GM21447 (cell line): ENCODE results near the gene ZNF382.
"Not testable (repeated sequence)": the region's sequence is repeated elsewhere in the genome, so short reads cannot be mapped to it uniquely, and the experiment has no call there.

Source experiments
- ATAC-seq: cut with Tn5 transposase; IDR thresholded peaks from one replicate; pipeline ENCODE4 v1.9.1; 2021; ENCODE audit not compliant: unreplicated experiment

The ZNF382 gene

GRCh38 chr19:36605101-36605876, at the start of gene ZNF382:
TSS of gene ZNF382 (plus strand) at chr19:36605313. CDS start at chr19:36609915, 4,602 bp downstream.
- peak; percentile 63 for ATAC-seq

DNA sequence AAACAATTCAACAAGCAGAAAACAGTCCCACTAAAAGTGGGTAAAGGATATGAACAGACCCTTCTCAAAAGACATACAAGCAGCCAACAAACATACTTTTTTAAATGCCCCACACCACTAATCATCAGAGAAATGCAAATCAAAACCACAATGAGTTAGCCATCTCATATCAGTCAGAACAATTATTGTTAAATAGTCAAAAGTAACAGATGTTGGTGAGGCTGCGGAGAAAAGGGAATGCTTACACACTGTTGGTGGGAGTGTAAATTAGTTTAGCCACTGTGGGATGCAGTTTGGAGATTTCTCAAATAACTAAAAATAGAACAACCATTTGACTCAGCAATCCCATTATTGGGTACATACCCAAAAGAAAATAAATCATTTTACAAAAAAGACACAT, 40.7 kb upstream of the ZNF382 start:
- ATAC-seq = no peak

DNA sequence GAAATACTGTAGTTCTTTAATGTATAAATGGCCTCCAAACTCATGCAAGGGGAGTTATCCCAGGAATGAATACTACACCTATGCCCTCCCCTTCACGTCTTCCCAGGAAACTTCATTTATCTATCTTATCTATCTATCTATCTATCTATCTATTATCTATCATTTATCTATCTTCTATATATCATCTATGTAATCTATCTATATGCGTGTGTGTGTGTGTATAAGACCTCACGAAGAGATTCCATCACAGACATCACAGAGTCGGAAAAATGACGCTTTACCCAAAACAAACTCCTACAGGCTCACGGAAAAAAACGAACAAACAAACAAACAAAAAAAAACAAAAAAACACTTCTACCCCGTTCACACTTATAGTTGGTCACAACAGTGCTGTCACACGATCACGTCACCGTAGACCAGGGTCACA, 32.5 kb upstream of the ZNF382 start:
- no peak for ATAC-seq

DNA sequence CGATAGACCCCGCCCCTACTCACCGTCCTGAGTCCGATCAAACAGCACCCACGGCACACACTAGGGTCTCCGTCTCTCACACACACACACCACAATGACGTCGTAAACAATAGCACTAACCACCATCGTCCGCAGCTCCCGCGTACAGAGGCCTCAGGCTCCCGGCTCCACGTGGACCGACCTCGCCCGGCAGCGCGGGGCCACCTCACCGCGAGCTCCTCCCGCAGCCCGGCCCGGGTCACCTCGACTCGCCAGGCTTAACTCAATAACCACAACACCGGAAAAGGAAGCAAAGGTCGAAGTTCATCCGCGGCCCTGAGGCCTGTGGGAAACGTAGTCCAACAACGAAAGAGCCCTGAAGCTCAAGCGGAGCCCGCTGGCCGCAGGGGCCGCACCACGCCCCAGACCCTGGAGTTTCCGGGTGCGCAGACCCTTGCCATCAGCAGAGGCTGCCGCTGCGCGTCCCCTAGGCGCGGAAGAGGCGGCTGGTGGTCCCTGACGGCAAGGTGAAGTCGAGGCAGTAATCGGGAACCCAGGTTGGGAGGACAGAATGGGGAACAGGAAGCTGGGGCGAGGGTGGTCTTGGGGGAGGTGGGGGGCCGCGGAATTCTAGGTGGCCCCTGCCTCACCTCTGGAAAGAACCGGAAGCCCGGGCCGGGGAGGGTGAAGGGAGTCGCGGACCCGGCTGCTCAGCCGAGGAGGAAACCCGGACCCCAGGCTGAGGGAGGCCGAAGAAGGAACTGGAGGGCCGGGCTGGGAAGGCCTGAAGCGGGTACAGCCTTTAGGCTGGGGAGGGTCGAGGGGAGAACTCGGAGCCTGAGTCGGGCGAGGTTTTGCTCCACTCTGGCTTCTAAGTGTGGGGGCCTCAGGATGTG, 31.9 kb upstream of the ZNF382 start, which contains the start of gene ZNF529:
ZNF529 (minus strand) TSS at position 273 of the 875 bp plus-strand sequence. CDS start 946 bp downstream, outside the sequence.
- peak; percentile 89 for ATAC-seq

GRCh38 chr19:36573895-36574720, 31.0 kb upstream of the ZNF382 start:
- no peak for ATAC-seq

- no peak for ATAC-seq
Observed at GRCh38 chr19:36574741-36575140, 30.4 kb upstream of the ZNF382 start.

DNA sequence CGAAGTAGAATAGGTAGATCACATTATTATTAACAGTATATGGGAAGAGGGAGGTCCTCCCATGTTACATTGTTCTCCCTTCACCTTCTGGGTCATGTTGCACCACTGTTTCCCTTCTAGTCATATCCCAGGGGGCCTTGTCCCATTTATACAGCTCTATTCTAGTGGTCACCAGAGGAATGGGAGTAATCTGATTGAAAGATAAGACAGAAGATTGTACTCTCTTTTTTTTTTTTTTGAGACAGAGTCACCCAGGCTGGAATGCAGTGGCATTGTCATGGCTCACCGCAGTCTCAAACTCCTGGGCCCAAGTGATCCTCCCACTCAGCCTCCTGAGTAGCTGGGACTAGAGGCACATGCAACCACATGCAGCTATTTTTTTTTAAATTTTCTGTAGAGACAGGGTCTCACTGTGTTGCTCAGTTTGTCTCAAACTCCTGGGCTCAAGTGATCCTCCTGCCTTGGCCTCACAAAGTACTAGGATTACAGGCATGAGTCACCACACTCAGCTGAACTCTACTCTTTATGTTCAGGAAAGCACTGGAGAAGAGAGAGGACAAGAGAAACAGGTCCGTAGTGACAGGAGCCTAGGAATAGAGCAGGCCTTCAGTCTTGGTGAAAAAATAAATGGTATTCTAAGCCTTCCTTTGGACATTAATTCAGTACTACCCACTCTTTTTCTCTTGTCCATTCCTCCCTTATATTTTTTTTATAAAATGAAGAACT, 27.7 kb upstream of the ZNF382 start:
- ATAC-seq = no peak

- no peak for ATAC-seq
Observed at GRCh38 chr19:36579255-36579654, 25.9 kb upstream of the ZNF382 start.

GRCh38 chr19:36602681-36603080, 2.4 kb upstream of the ZNF382 start:
- ATAC-seq = not testable (repeated sequence)

- ATAC-seq = peak; percentile 58
Observed at GRCh38 chr19:36604656-36605100, 435 bp upstream of the ZNF382 start.

DNA sequence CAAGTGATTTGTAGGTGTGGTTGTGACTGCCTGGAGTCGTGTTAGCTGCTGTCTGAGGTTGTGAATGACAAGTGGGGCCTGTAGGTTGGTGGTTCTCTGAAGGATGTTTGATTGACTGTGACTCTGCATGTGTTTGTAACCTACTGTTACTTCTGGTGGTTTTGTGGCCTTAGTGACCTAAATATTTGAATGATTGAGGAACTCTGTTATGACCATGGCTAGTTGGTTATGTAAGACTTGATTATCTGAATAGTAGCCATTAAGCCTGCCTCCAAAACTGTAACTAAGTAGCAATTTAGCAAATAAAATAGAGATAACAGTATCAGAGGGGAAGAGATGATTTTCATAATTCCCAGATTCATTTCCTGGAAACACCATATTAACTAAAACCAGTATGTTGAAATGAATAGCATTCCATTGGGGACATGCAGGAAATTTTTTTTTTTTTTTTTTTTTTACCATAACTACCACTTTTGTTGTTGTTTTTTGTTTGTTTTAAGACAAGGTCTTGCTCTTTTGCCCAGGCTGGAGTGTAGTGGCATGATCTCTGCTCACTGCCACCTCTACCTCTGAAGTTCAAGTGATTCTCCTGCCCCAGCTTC, 865 bp downstream of the ZNF382 start:
- ATAC-seq = no peak

DNA sequence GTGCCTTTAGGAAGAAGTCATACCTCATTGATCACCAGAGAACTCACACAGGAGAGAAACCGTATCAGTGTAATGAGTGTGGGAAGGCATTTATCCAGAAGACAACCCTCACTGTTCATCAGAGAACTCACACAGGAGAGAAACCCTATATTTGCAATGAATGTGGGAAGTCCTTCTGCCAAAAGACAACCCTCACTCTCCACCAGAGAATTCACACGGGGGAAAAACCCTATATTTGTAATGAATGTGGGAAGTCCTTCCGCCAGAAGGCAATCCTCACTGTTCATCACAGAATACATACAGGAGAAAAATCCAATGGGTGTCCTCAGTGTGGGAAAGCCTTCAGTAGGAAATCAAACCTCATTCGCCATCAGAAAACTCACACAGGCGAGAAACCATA, 21.9 kb downstream of the ZNF382 start:
- ATAC-seq = no peak

GRCh38 chr19:36635342-36635741, 30.2 kb downstream of the ZNF382 start:
- no peak for ATAC-seq

GRCh38 chr19:36638862-36639510, 33.9 kb downstream of the ZNF382 start:
- no peak for ATAC-seq

GRCh38 chr19:36646746-36647145, 41.6 kb downstream of the ZNF382 start:
- ATAC-seq = no peak

DNA sequence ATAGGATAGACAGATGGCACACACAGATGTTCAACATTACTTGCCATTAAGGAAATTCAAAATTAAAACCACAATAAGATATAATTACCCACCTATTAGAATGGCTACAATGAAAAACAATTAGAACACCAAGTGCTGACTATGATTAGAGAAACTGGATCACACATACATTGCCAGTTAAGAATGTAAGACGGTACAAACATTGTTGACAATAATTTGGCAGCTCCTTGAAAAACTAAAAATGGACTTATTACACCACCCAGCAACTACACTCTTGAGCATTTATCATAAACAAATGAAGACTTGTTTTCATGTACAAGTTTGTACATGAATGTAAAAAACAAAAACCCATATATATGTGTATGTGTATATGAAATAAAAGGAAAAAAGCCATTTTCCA, 47.8 kb downstream of the ZNF382 start:
- ATAC-seq = no peak

DNA sequence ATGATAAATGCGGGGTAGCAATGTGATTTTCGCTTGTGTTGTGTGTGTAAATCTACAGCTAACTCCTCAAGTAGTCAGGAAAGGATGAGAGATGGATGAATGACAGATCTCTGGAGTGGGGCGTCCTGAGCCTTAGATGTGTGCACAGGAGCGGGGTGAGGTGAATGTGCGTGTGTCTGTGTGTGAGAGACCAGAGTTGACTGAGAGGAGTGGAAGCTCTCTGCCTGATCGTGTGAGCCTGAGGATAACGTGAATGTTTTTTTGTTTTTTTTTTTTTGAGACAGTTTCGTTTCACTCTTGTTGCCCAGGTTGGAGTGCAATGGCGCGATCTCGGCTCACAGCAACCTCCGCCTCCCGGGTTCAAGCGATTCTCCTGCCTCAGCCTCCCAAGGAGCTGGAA, 60.7 kb downstream of the ZNF382 start:
- ATAC-seq = no peak

- ATAC-seq = no peak
Observed at GRCh38 chr19:36668646-36669045, 63.5 kb downstream of the ZNF382 start.

- no peak for ATAC-seq
Observed at GRCh38 chr19:36672368-36672767, 67.3 kb downstream of the ZNF382 start.
